Measurements from ENCODE around the gene RTBDN. TPM values are rescaled to one million over a fixed set of nuclear protein-coding genes. Genes with fewer than 3 reads are reported as not detected.

Gene RTBDN
- total RNA-seq, 4 donors from 2014 or later = not detected

- intact Hi-C loops (cut with DNase I; ENCODE audit: low total_unique reads) (loop anchor here (2.0 kb wide), 1 partner anchor 40 kb away; no protein-coding TSS in a partner anchor), in situ Hi-C loops (cut with MboI; ENCODE audit: low sequenced_read_pairs in 4 of 4) (no loop called here)
- H3K27ac ChIP-seq = peak within 1 kb of the TSS; percentile 63 to 79 (median 74)
- peaks cover 0 to 4% of the 10 kb centered on the region in 2 donors for H3K36me3 ChIP-seq
- H3K4me1 ChIP-seq = peaks cover 15 to 16% of the 10 kb centered on the region in 2 donors
- TF ChIP-seq POLR2A (IDR thresholded peaks at IDR 0.05) (no peak), CTCF (IDR thresholded peaks at IDR 0.05 in 4 of 5, conservative IDR thresholded peaks at IDR 0.05 in 1 of 5) (peak in 2 of 5 experiments; percentile 24 to 25)
- H3K9me3 ChIP-seq = no peaks in the 10 kb centered on the region
- peak within 1 kb of the TSS; percentile 68 to 75 (median 70) for H3K4me3 ChIP-seq
- no peaks in the 10 kb centered on the region for H3K27me3 ChIP-seq
- ATAC-seq (peak; percentile 72 to 73), DNase-seq (peak; percentile 79 to 84)
These were observed 27.9 kb downstream of the RTBDN start, which contains the start of gene RNASEH2A for GRCh38 chr19:12806242-12807081. RNASEH2A (plus strand) TSS chr19:12806584; CDS start chr19:12806674, 90 bp downstream.

GRCh38 chr19:12804051-12804450 is 30.3 kb downstream of the RTBDN start:
- H3K27ac ChIP-seq = no peak overlapping the region
- in situ Hi-C loops (cut with MboI; ENCODE audit: low sequenced_read_pairs in 4 of 4) (no loop called here), intact Hi-C loops (cut with DNase I; ENCODE audit: low total_unique reads) (no loop called here)
- DNase-seq (no peak), ATAC-seq (no peak)
- H3K27me3 ChIP-seq = no peaks in the 10 kb centered on the region
- TF ChIP-seq CTCF (IDR thresholded peaks at IDR 0.05 in 4 of 5, conservative IDR thresholded peaks at IDR 0.05 in 1 of 5) (no peak), POLR2A (IDR thresholded peaks at IDR 0.05) (no peak)
- peaks cover 22 to 28% of the 10 kb centered on the region in 2 donors for H3K4me1 ChIP-seq
- no peak overlapping the region for H3K4me3 ChIP-seq
- H3K36me3 ChIP-seq = peaks cover 0 to 17% of the 10 kb centered on the region in 2 donors
- H3K9me3 ChIP-seq = no peaks in the 10 kb centered on the region

GRCh38 chr19:12802267-12803106 is 31.9 kb downstream of the RTBDN start:
- TF ChIP-seq CTCF (IDR thresholded peaks at IDR 0.05 in 4 of 5, conservative IDR thresholded peaks at IDR 0.05 in 1 of 5) (no peak), POLR2A (IDR thresholded peaks at IDR 0.05) (no peak)
- ATAC-seq (peak; percentile 37 to 66), DNase-seq (peak in 1 of 2 donors; percentile 76)
- Histone ChIP-seq H3K27me3 (no peaks in the 10 kb centered on the region), H3K36me3 (peaks cover 0 to 22% of the 10 kb centered on the region in 2 donors), H3K4me1 (peaks cover 22 to 28% of the 10 kb centered on the region in 2 donors), H3K4me3 (peak overlapping the region; percentile 84 to 90 (median 86)), H3K27ac (peak overlapping the region; percentile 86 to 93 (median 90)), H3K9me3 (no peaks in the 10 kb centered on the region)
- intact Hi-C loops (cut with DNase I; ENCODE audit: low total_unique reads) (no loop called here), in situ Hi-C loops (cut with MboI; ENCODE audit: low sequenced_read_pairs in 4 of 4) (no loop called here)

GRCh38 chr19:12801466-12802266 is 32.7 kb downstream of the RTBDN start, which contains the start of the genes PRDX2 and THSD8:
PRDX2 (minus strand) TSS chr19:12801800; CDS start chr19:12801261, 539 bp downstream.
THSD8 (plus strand) TSS chr19:12802069; CDS start chr19:12802072, 3 bp downstream.
- H3K9me3 ChIP-seq = no peaks in the 10 kb centered on the region
- TF ChIP-seq CTCF (IDR thresholded peaks at IDR 0.05 in 4 of 5, conservative IDR thresholded peaks at IDR 0.05 in 1 of 5) (no peak), POLR2A (IDR thresholded peaks at IDR 0.05) (peak; percentile 78 to 80)
- H3K27ac ChIP-seq = peak within 1 kb of the TSS; percentile 86 to 93 (median 90)
- intact Hi-C loops (cut with DNase I; ENCODE audit: low total_unique reads) (no loop called here), in situ Hi-C loops (cut with MboI; ENCODE audit: low sequenced_read_pairs in 4 of 4) (no loop called here)
- H3K36me3 ChIP-seq = peaks cover 0 to 22% of the 10 kb centered on the region in 2 donors
- peak within 1 kb of the TSS; percentile 84 to 90 (median 86) for H3K4me3 ChIP-seq
- DNase-seq (peak in 1 of 2 donors; percentile 75), ATAC-seq (peak; percentile 72 to 81)
- H3K4me1 ChIP-seq = peaks cover 15 to 22% of the 10 kb centered on the region in 2 donors
- no peaks in the 10 kb centered on the region for H3K27me3 ChIP-seq

All from gastrocnemius medialis (tissue), 4 donors.